Cerebellar cortex (tissue), 1 donor: ENCODE data around the gene DRC7.
"Not testable (repeated sequence)": the region's sequence is repeated elsewhere in the genome, so short reads cannot be mapped to it uniquely, and the experiment has no call there.

Experiments used
- DNase-seq: peaks from one replicate; pipeline ENCODE4 v3.0.0-alpha.2; 2015; ENCODE audit warnings: low spot score

The DRC7 gene

DNA sequence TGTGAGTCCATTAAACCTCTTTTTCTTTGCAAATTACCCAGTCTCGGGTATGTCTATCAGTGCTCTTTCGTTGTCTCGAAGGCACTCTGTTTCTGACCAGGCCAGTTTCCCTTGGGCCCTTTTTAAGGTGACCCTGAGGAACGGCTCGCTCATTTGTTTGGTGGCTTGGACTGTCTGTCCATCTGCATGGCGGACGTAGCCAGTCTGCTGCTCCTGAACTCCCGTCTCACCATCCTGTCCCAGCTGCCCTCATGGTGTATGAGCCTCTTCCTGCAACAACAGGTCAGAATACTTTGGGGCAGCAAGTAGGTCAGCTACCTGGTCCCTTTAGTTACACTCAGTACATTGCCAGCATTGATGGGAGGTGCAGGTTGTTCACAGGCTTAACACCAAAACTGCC lies 19.0 kb downstream of the DRC7 start:
- DNase-seq: no peak

DNA sequence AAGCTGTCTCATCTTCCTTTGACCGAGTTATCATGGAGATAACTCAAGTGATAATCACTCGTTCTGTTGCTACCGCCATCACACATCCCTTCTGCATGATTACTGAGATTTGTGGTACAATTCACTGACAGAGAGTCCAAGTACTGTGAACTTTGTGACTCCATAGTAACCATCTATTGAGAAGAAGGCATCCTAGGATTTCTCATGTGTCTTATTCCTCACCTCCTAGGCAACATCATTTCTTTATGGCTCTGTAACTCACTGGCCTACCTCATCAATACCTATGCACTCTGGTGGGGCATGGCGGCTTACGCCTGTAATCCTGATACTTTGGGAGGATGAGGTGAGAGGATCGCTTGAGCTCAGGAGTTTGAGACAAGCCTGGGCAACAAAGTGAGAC lies 19.4 kb downstream of the DRC7 start:
- DNase-seq: no peak

DNA sequence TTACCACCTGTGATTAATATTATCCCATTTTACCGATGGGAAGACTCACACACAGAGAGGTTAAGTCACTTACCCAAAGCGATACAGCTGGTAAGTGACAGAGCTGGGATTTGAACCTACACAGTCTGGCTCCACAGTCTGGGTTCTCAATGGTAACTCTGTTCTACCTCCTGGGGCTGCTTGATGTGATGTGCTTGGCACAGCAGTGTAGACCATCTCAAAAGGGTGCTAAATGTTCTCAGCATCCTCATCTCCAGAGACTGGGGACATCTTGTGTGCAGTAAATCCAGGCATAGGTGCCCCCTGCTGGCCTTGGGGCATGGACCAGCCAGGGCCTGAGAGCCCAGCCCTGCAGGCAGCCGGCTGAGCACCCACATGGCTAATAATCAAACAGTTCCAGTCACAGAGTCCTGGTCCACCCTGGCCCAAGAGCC lies 25.6 kb downstream of the DRC7 start:
- peak; percentile 28 for DNase-seq

DNA sequence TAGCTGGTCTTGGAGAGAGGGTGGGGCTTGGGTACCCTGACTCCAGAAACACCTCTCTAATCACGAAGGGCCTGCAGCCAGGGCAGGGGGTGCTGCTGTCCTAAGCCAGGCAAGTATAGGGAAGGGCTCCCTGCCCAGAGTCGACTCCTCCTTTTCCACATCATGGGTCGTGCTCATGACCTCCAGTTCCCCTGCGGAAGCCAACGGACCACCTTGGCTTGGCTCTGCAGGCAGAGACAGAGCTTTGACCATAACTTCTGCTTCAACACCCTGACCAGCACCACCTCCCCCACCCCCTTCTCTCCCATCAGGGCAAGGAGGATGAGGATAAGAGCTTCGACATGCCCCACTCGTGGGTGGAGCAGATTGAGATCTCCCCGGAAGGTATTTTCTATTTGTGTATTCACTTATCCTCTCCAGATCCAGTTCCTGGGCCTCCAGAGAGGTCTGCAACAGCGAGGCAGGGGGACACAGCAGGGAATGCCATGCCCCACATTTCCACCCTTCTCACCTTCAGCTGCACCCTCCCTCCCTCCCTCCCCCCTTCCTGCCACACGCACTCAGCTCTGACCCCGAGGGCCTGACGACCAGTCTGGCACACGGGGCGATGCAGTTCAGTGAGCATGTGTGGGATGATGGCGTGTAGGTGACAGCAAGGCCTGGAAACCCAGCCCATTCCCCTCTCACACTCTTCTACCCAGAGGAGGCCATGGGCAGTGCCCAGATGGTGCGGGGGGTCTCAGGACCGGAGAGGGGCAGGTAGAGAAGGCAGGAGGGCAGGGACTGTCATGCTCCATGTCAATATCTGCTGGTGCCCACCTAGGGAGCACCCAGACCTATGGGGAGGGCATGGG lies 27.0 kb downstream of the DRC7 start:
- no peak for DNase-seq

DNA sequence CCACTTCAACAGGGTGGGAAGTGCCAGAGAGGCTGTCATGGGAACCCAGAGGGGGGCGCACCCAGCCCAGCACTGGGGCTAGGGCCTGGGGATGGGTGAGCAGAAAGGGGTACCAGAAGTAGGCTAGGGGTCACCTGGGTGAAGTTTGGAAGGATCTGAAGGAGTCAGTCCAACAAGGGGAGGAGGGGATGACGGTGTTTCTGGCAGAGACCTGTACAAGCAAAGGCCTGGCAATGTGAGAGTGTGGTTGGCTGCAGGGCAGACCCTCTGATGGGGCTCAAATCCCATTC lies 27.5 kb downstream of the DRC7 start:
- no peak for DNase-seq

DNA sequence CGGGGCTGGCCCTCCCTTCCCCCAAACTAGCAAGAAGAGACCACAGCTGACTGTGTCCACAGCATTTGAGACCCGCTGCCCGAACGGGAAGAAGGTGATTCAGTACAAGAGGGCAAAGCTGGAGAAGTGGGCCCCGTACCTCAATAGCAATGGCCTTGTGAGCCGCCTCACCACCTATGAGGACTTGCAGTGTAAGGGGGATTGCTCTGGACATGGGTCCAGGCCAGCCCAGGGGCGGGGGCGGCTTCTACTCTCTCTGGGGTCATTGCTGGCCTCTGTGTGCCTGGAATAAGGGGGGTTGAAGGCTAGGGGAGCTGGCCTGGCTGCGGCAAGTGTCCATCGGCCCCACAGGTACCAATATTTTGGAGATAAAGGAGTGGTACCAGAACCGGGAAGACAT lies 28.0 kb downstream of the DRC7 start:
- no peak for DNase-seq

DNA sequence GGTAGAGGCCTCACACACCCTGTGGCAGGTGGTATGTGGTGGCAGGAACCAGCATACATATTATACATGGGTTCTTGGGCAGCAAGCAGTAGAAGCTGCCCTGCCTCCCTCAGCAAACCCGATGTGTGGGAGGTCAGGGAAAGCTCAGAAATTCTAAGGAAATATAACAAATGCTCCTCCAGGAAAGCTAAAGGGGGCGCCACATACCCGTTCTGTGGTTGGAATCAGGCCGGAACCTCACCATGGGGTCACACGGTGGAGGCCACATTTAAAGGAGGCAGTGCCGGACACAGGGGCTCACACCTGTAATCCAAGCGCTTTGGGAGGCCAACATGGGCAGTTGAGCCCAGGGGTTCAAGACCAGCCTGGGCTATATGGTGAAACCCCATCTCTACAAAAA lies 28.6 kb downstream of the DRC7 start:
- DNase-seq: peak; percentile 39

DNA sequence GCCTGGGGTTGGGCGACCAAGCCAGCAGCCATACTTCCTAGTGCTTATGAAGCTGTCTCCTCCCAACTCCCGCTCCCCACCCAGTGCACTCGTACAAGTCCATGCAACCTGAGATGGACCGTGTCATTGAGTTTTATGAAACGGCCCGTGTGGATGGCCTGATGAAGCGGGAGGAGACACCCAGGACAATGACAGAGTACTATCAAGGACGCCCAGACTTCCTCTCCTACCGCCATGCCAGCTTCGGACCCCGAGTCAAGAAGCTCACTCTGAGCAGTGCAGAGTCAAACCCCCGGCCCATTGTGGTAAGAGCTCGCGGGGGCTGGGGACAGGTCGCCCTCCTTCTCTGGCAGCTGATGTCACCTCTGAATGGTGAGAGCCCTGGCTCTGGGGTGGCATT lies 29.9 kb downstream of the DRC7 start:
- DNase-seq: no peak

DNA sequence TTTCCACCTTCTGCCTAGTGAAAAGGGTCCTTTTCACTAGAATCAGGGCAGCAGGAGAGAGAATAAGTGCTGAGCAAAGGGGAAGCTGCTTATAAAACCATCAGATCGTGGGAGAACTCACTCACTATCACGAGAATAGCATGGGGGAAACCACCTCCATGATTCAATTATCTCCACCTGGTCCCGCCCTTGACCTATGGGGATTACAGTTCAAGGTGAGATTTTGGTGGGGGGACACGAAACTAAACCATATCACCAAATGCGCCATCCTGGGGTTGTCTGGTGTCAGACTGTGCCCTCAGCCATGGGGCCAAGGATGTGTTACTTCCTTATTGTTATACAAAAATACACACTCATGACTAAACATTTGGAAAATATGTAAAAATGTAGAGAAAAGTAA lies 30.5 kb downstream of the DRC7 start:
- DNase-seq: no peak

DNA sequence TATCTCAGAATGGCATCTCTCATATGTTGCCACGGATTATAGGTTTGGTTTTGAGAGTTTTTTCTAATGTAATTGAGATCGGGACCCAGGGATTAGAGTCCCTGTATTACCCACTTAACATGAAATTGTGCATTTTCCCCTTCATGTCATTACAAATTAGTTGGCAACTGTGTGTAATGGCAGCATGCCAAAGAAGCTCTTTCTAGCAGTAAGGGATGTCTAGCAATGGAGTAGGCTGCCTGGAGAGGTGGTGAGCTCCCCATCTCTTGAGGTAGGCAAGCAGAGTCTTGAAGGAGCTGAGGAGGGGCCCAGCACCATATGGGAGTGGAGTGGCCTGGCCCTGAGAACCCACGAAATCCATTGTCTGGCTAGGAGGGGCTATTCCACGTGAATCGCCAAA lies 30.9 kb downstream of the DRC7 start:
- DNase-seq: no peak

DNA sequence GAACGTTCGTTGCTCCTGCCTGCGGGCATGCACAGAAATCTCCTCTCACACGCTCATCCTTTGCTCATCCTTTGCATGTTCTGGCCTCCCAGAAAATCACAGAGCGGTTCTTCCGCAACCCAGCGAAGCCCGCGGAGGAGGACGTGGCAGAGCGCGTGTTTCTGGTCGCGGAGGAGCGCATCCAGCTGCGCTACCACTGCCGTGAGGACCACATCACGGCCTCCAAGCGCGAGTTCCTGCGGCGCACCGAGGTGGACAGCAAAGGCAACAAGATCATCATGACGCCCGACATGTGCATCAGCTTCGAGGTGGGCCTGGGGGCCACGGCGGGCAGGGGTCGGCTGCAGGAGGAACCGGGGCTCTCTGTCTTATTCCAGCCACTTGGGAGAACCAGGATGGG lies 31.4 kb downstream of the DRC7 start:
- DNase-seq: no peak

DNA sequence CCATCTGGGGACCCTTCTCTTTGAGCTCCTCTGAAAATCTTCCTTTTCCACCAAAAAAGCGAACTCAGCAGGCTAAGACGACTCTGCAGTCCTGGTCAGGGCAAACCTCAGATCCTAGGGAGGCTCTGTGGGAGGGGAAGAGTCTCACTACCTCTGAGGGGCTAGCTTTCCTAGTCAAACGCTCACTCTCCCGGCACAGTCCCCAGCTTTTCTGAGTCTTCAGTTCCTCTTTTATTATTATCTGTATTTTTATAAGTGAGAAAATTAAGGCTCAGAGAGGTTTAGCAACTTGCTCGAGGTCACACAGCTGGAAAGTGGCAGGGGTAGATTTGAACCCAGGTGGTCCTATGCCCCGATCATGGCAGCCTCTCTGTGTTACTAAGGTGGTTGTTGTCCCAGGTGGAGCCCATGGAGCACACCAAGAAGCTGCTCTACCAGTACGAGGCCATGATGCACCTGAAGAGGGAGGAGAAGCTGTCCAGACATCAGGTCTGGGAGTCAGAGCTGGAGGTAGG lies 31.9 kb downstream of the DRC7 start:
- no peak for DNase-seq

DNA sequence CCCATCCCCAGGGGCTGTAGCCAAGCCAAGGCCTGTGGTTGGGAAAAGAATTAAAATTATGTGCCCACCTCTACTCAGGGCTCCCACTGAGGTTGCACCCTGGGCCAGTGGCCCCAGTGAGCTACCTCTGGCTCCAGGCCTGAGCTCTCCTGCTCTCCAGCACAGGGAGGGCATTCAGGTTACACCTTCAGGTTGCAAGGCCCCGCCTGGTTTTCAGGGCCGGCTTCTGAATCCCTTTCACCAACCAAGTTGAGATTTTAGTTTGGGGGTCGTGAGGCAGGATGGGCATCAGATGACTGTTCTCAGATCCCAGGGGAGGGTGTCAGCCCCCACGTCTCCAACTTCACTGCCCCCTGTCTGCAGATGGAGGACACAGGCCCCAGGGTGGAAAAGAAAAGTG lies 33.0 kb downstream of the DRC7 start:
- DNase-seq: no peak

DNA sequence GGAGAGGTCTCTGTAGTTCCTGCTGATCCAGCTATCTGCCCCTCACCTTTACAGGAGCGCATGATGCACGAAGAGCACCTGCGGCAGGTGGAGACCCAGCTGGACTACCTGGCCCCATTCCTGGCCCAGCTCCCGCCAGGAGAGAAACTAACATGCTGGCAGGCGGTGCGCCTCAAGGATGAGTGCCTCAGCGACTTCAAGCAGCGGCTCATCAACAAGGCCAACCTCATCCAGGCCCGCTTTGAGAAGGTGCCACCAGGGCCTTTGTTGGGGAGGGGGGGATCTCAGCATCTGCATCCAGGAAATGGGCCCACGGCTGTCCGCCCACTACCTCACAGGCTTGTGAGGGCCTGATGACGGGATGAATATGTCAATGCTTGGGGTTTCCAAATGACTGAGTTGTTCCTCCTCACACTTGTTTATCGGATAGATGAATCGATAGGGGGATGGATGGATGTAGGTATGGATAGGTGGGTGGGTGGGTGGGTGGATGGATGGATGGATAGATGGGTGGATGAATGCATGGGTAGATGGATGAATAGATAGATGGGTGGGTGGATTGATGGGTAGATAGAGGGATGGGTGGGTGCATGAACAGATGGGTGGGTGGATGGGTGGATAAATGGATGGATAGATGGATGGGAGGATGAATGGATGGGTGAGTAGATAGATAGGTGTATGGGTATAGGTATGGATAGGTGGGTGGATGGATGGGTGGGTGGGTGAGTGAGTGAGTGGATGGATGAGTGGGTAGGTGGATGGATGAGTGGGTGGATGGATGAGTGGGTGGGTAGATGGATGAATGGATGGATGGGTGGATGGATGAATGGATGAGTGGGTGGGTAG lies 34.0 kb downstream of the DRC7 start:
- DNase-seq: no peak

DNA sequence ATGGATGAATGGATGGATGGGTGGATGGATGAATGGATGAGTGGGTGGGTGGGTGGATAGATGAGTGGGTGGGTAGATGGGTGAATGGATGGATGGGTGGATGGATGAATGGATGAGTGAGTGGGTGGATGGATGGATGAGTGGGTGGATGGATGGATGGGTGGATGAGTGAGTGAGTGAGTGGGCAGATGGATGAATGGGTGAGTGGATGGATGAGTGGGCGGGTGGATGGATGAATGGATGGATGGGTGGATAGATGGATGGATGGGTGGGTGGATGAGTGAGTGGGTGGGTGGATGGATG lies 34.5 kb downstream of the DRC7 start:
- no peak for DNase-seq

DNA sequence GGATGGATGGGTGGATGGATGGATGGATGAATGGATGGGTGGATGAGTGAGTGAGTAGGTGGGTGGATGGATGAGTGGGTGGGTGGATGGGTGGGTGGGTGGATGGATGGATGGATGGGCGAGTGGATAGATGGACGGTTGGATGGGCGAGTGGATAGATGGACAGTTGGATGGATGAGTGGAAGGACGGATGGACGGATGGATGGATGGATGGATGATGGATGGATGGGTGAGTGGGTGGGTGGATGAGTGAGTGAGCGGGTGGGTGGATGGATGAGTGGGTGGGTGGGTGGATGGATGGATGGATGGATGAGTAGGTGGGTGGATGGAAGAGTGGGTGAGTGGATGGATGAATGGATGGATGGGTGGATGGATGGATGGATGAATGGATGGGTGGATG lies 35.2 kb downstream of the DRC7 start:
- not testable (repeated sequence) for DNase-seq

DNA sequence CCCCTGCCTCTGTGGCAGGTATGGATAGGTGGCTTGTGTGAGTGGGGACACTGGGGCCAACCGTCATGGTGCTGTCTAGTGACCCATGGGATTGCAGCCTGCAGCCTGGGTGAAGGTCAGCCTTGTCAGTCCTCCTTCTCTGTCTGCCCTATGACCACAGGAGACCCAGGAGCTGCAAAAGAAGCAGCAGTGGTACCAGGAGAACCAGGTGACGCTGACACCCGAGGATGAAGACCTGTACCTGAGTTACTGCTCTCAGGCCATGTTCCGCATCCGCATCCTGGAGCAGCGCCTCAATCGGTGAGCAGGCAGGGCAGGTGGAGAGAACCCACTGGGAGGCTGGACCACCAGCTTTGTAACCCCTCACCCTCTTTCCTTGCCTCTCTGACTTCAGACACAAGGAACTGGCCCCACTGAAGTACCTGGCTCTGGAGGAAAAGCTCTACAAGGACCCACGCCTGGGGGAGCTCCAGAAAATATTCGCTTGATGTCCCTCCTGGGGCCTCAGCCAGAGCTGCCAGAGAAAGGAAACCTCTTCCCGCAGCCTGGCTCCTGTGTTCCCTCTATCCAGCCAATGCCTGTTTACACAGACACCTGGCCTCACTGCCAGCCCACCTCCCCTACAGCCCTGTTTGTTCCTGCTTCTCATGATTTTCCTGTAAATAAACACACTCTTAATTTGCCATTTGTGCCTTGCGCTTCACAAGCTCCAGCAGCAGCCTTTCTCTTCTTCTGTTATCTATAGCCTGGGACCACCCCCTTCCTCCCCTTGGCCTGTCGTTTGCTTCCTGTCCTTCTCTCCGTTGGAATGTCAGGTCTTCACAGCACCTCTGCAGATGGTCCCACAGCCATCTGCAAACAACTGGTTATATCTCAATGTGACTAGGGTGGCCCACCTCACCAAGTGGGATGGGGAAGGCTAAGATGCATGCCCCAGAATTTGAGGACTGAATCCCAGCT lies 36.4 kb downstream of the DRC7 start:
- DNase-seq: no peak

DNA sequence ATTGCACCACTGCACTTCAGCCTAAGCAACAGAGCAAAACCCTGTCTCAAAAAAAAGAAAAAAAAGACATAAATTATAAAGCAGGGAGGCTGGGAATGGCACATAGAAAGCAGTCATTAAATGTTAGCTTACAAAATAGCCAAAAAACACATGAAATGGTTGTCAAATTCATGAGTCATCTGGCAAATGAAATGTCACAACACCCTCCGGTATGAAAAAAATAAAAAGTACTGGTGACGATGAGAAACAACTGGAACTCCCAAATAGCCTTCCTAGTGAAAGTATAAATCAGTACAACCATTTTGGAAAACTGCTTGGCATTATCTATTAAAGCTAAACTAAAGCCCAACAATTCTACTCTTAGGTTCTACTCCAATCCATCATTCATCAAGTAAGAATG lies 37.4 kb downstream of the DRC7 start:
- DNase-seq: no peak

DNA sequence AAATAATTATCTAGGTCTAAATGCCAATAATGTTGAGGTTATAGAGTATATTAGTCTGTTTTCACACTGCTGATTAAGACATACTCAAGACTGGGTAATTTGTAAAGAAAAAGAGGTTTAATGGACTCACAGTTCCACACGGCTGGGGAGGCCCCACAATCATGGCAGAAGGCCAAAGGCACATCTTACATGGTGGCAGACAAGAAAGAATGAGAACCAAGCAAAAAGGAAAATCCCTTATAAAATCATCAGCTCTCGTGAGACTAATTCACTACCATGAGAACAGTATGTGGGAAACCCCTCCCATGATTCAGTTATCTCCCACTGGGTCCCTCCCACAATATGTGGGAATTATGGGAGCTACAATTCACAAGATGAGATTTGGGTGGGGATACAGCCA lies 38.1 kb downstream of the DRC7 start:
- no peak for DNase-seq

DNA sequence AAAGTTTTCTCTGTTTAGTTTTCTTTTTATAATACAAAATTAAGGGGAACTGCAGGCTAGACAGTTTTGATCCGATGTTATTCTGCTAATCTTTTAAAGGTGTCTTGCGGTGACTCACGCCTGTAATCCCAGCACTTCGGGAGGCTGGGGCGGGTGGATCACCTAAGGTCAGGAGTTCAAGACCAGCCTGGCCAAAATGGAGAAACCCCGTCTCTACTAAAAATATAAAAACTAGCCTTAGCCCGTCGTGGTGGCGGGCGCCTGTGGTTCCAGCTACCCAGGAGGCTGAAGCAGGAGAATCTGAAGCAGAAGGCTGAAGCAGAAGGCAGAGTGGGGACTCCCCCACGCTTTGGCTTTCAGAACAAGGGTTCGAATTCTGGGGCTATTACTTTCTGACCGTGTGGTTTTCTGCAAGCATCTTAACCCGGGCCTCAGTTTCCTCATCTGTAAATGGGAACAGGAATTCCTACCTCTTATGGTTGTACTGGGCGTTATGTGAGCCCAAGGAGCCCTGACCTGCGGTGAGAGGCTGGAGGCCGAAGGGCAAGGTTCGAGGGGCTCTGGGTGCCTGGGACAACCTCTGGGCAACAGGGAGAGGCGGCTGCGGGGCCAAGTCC lies 39.8 kb downstream of the DRC7 start:
- DNase-seq: no peak

DNA sequence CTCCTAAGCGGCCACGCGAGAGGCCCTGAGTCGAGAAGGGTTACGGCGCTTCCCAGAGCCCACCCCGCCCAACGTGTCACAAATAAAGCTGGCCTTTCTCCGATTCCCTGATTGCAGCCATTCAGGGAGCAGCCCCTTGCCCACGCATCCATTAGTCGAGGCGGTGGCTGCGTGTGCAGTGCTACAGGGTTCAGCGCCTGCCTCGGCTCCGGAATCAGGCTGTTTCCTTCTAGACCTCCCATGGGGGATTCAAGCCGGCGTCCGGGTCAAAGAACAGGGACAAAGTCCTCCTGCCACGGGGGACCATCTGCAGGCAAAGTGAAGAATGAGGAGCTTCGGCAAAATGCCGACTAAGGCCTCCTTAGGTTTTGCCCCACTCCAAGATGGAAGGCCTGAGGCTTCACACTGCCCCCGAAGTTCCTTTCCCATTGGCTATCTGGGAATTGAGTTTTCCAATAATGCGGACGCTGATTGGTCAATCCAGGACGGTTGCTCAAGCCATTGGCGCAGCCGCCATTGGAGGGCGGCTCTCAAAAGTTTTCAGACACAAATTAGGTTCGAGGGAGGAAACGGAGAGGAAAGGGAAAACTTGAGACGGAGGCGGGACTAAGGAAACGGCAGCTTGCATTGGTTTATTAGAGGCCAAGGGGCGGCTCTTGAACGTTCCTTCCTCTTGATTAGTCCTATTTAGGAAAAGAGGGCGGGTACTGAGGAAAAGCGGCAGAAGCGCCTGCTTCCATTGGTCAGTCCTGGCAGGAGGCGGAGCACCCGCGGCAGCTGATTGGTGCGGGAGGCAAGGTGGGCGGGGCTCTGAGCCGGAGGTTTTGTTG lies 40.5 kb downstream of the DRC7 start:
- peak; percentile 100 for DNase-seq
